DOHH2 (cell line): ENCODE measurements around the gene GRIP2.

ENCODE experiments used
- EZH2phosphoT487 ChIP-seq: fragments of 200-600 bp; sonication (generic); IDR thresholded peaks from 2 replicates; pipeline ENCODE4 v1.6.1; 2017; ENCODE audit warnings: borderline replicate concordance, mild to moderate bottlenecking, antibody characterized with exemption, low read length, moderate library complexity, mixed read lengths
- TF ChIP-seq, protein P1 (sequence below): fragments of 200-600 bp; sonication (generic); IDR thresholded peaks from one replicate; pipeline ENCODE4 v1.5.1; 2014; ENCODE audit warnings: antibody characterized with exemption, mild to moderate bottlenecking, low read depth, low read length; ENCODE audit not compliant: poor library complexity, severe bottlenecking

DNA sequence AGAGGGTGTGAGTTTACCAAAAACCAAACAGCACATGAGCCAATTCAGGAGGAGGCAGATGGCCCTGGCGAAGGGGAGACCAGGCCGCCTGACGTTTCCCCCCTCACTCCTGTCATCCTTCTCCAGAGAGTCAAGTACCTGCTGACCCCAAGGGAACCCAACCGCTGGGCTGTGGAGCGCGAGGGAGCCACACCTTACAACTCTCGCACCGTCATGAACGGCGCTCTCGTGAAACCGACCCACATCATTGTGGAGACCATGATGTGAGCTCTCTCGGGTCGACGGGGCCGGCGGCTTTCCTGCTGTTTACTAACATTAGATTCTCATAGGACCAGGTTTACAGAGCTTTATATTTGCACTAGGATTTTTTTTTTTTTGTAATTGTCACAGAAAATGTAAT, 55.4 kb downstream of the GRIP2 start:
- TF ChIP-seq, protein P1, sequence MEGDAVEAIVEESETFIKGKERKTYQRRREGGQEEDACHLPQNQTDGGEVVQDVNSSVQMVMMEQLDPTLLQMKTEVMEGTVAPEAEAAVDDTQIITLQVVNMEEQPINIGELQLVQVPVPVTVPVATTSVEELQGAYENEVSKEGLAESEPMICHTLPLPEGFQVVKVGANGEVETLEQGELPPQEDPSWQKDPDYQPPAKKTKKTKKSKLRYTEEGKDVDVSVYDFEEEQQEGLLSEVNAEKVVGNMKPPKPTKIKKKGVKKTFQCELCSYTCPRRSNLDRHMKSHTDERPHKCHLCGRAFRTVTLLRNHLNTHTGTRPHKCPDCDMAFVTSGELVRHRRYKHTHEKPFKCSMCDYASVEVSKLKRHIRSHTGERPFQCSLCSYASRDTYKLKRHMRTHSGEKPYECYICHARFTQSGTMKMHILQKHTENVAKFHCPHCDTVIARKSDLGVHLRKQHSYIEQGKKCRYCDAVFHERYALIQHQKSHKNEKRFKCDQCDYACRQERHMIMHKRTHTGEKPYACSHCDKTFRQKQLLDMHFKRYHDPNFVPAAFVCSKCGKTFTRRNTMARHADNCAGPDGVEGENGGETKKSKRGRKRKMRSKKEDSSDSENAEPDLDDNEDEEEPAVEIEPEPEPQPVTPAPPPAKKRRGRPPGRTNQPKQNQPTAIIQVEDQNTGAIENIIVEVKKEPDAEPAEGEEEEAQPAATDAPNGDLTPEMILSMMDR = no peak
- TF ChIP-seq EZH2phosphoT487 = no peak
